B cell (primary cell): ENCODE data around the gene ID3. TPM values are rescaled to one million over a fixed set of nuclear protein-coding genes. Genes with fewer than 3 reads are reported as not detected.

Experiments used
- ATAC-seq: fragments of 200-7000 bp; cut with Tn5 transposase; one replicate; pipeline ENCODE4 v1.10.0; 2021; ENCODE audit warnings: low read depth, mild to moderate bottlenecking, moderate number of reproducible peaks, moderate library complexity
- CTCF ChIA-PET: fragments of 350-600 bp; sonication (Branson Sonifier 250); formaldehyde crosslinking; loops from one replicate; lab custom pipeline; 2021; ENCODE audit warnings: antibody characterized with exemption, inconsistent platforms; lab: Charles Lee
- POLR2A ChIA-PET: fragments of 350-600 bp; sonication (Branson Sonifier 250); formaldehyde crosslinking; loops from one replicate; lab custom pipeline; 2021; ENCODE audit warnings: antibody characterized with exemption; lab: Charles Lee
- DNase-seq: peaks from one replicate; pipeline ENCODE4 v3.0.0; 2013
- H2AFZ ChIP-seq: 2 replicates; pipeline ENCODE4 v1.6.1; 2012; ENCODE audit warnings: mild to moderate bottlenecking, low read depth, low read length; ENCODE audit not compliant: insufficient read depth, poor library complexity, severe bottlenecking
- H3K27ac ChIP-seq, 2 donors: 1 replicate in 1 of 2; 2 replicates in 1 of 2; pipeline ENCODE4 v1.5.1; 2012 to 2013; ENCODE audit warnings: low read length in 2 of 2, mild to moderate bottlenecking in 2 of 2, moderate library complexity in 1 of 2
- H3K27me3 ChIP-seq, 4 experiments: fragments of 200-600 bp in 1 of 4; sonication (generic) in 1 of 4; replicated peaks in 1 of 4; 1 replicate in 2 of 4; 2 replicates in 2 of 4; pipeline versions ENCODE4 v1.6.1 to v1.7.0; 2013 to 2016; ENCODE audit warnings: low read length in 3 of 4, mild to moderate bottlenecking in 2 of 4, mixed read lengths in 1 of 4, moderate library complexity in 1 of 4; ENCODE audit not compliant: insufficient read depth in 4 of 4, control insufficient read depth in 3 of 4; ENCODE audit errors: control extremely low read depth in 1 of 4
- H3K36me3 ChIP-seq, 2 experiments: replicated peaks in 1 of 2; 1 replicate in 1 of 2; 2 replicates in 1 of 2; pipeline versions ENCODE4 v1.6.1 to v1.7.1; 2013; ENCODE audit warnings: low read length in 1 of 2; ENCODE audit not compliant: insufficient read depth in 2 of 2, control insufficient read depth in 1 of 2; ENCODE audit errors: control extremely low read depth in 1 of 2, extremely low read depth in 1 of 2
- H3K4me1 ChIP-seq, 2 donors: fragments of 200-600 bp in 1 of 2; sonication (generic) in 1 of 2; 1 replicate in 1 of 2; 2 replicates in 1 of 2; pipeline versions ENCODE4 v1.5.1 to v1.6.1; 2013 to 2017; ENCODE audit warnings: low read length in 2 of 2; ENCODE audit not compliant: control insufficient read depth in 2 of 2, insufficient read depth in 2 of 2
- H3K4me2 ChIP-seq: replicated peaks from 2 replicates; pipeline ENCODE3; 2012; ENCODE audit warnings: mild to moderate bottlenecking, low read depth, low read length; ENCODE audit not compliant: poor library complexity, severe bottlenecking
- H3K4me3 ChIP-seq, 5 experiments: fragments of 200-600 bp in 1 of 5; sonication (generic) in 1 of 5; 1 replicate in 3 of 5; 2 replicates in 2 of 5; pipeline versions ENCODE4 v1.5.1 to v1.7.0; 2011 to 2016; ENCODE audit warnings: low read length in 4 of 5, mild to moderate bottlenecking in 4 of 5, low read depth in 2 of 5, control low read depth in 1 of 5, moderate library complexity in 1 of 5; ENCODE audit not compliant: insufficient read depth in 1 of 5; ENCODE audit errors: control extremely low read depth in 1 of 5, extremely low read depth in 1 of 5
- H3K79me2 ChIP-seq: fragments of 200-600 bp; sonication (generic); one replicate; pipeline ENCODE4 v1.6.0; 2016; ENCODE audit warnings: low read length; ENCODE audit not compliant: control insufficient read depth, insufficient read depth
- H3K9ac ChIP-seq: fragments of 200-600 bp; sonication (generic); 2 replicates; pipeline ENCODE4 v1.6.1; 2017; ENCODE audit warnings: mild to moderate bottlenecking, low read length, moderate library complexity
- H3K9me3 ChIP-seq, 3 donors: one replicate each; pipeline versions ENCODE4 v1.6.1 to v1.7.1; 2013; ENCODE audit warnings: low read length in 2 of 3; ENCODE audit not compliant: control insufficient read depth in 2 of 3, insufficient read depth in 1 of 3; ENCODE audit errors: control extremely low read depth in 1 of 3
- H4K20me1 ChIP-seq: 2 replicates; pipeline ENCODE4 v1.6.0; 2012; ENCODE audit warnings: mild to moderate bottlenecking, low read length; ENCODE audit not compliant: insufficient read depth, control insufficient read depth, poor library complexity, severe bottlenecking
- H3K27ac Mint-ChIP-seq: one replicate; pipeline ENCODE4 v1.8.0; 2021; ENCODE audit warnings: mixed read lengths
- H3K27me3 Mint-ChIP-seq: one replicate; pipeline ENCODE4 v1.8.0; 2021; ENCODE audit warnings: mixed read lengths
- H3K4me1 Mint-ChIP-seq: one replicate; pipeline ENCODE4 v1.8.0; 2021; ENCODE audit warnings: mixed read lengths
- H3K4me3 Mint-ChIP-seq: one replicate; pipeline ENCODE4 v1.8.0; 2021; ENCODE audit warnings: mixed read lengths
- H3K9me3 Mint-ChIP-seq: one replicate; pipeline ENCODE4 v1.8.0; 2022; ENCODE audit warnings: mixed read lengths; ENCODE audit not compliant: insufficient read depth
- CTCF ChIP-seq: fragments of 200-600 bp; IDR thresholded peaks from one replicate; pipeline ENCODE4 v1.8.0; 2022; ENCODE audit warnings: antibody characterized with exemption, mild to moderate bottlenecking
- EZH2 ChIP-seq: IDR thresholded peaks from 2 replicates; pipeline ENCODE4 v1.6.1; 2012; ENCODE audit warnings: borderline replicate concordance, low read depth, mild to moderate bottlenecking, moderate library complexity, low read length; ENCODE audit not compliant: insufficient read depth, poor library complexity, severe bottlenecking
- WGBS: methylation state at CpG from one replicate; pipeline ENCODE4 v1.1.5; 2013; ENCODE audit warnings: missing lambda C conversion rate; ENCODE audit not compliant: insufficient coverage; 5-methylcytosine and 5-hydroxymethylcytosine counted together
- intact Hi-C: fragments of 100-400 bp; cut with micrococcal nuclease; formaldehyde crosslinking; loops from one replicate; pipeline ENCODE4 v1.10.0; 2022
- polyA plus RNA-seq: library from polyadenylated mRNA; depleted of rRNA; stranded (reverse); fragments of >200 nt; gene quantifications from 2 replicates; pipeline ENCODE4 v1.2.3, GENCODE V29; 2012
- total RNA-seq, 2 donors: library from RNA; stranded (reverse); fragments of 120-200 nt in 1 of 2; gene quantifications; 1 replicate in 1 of 2; 2 replicates in 1 of 2; pipeline versions ENCODE4 v1.2.3 to v1.2.4, GENCODE V29; 2013 to 2022

Gene ID3
- total and polyA plus RNA-seq, 2 donors (not counting 1 experiment from before 2014, with no cell fraction given) = 212 to 367 TPM

- DNase-seq (no peak), ATAC-seq (no peak)
- CTCF ChIA-PET = interaction anchor here (0.8 to 3.2 kb wide), 3 partner anchors 21 to 28 kb away, joined by 3 to 10 read pairs (median 9); no protein-coding TSS in a partner anchor
- no peaks in the 10 kb centered on the region for H3K9me3 ChIP-seq
- H3K27me3 Mint-ChIP-seq = no peaks in the 10 kb centered on the region
- no peak overlapping the region for H3K4me2 ChIP-seq
- H3K36me3 ChIP-seq = peaks cover 0 to 21% of the 10 kb centered on the region in 2 experiments
- no peak overlapping the region for H3K27ac ChIP-seq
- no peaks in the 10 kb centered on the region for H4K20me1 ChIP-seq
- H3K4me1 Mint-ChIP-seq = peaks cover 10% of the 10 kb centered on the region
- H2AFZ ChIP-seq = no peak overlapping the region
- no peak overlapping the region for H3K9ac ChIP-seq
- no peaks in the 10 kb centered on the region for H3K9me3 Mint-ChIP-seq
- H3K79me2 ChIP-seq = no peaks in the 10 kb centered on the region
- no peak overlapping the region for H3K4me3 ChIP-seq
- H3K4me1 ChIP-seq = peaks cover 2 to 14% of the 10 kb centered on the region in 2 donors
- no peaks in the 10 kb centered on the region for H3K27me3 ChIP-seq
- H3K27ac Mint-ChIP-seq = no peak overlapping the region
- TF ChIP-seq CTCF = no peak
- no peak for TF ChIP-seq EZH2
- H3K4me3 Mint-ChIP-seq = no peak overlapping the region
- WGBS = 99% methylated on average over 9 of the region's 9 CpGs
- POLR2A ChIA-PET = no interaction called here
- intact Hi-C loops = no loop called here
Observed at GRCh38 chr1:23517581-23517980, 41.7 kb downstream of the ID3 start.

GRCh38 chr1:23515905-23516304, 43.4 kb downstream of the ID3 start:
- Mint-ChIP-seq H3K9me3 (no peaks in the 10 kb centered on the region), H3K4me3 (no peak overlapping the region), H3K4me1 (no peaks in the 10 kb centered on the region), H3K27me3 (no peaks in the 10 kb centered on the region), H3K27ac (no peak overlapping the region)
- DNase-seq (no peak), ATAC-seq (no peak)
- peaks cover 0 to 21% of the 10 kb centered on the region in 2 experiments for H3K36me3 ChIP-seq
- no peak overlapping the region for H3K9ac ChIP-seq
- no peaks in the 10 kb centered on the region for H4K20me1 ChIP-seq
- H3K4me1 ChIP-seq = peaks cover 0 to 4% of the 10 kb centered on the region in 2 donors
- H3K9me3 ChIP-seq = no peaks in the 10 kb centered on the region
- CTCF ChIA-PET = interaction anchor here (1.4 to 3.4 kb wide), 3 partner anchors 12 to 23 kb away, joined by 5 to 30 read pairs (median 8); no protein-coding TSS in a partner anchor
- no peaks in the 10 kb centered on the region for H3K79me2 ChIP-seq
- no peak overlapping the region for H2AFZ ChIP-seq
- POLR2A ChIA-PET = no interaction called here
- intact Hi-C loops = no loop called here
- WGBS = no CpG with 5 or more reads among the region's 4 CpGs
- H3K27me3 ChIP-seq = no peaks in the 10 kb centered on the region
- no peak overlapping the region for H3K4me3 ChIP-seq
- H3K4me2 ChIP-seq = no peak overlapping the region
- no peak for TF ChIP-seq CTCF
- TF ChIP-seq EZH2 = no peak
- no peak overlapping the region for H3K27ac ChIP-seq
